Prostate gland (tissue), 2 donors: ENCODE results near the gene TP53BP2. TPM values are rescaled to one million over a fixed set of nuclear protein-coding genes. Genes with fewer than 3 reads are reported as not detected.
"Not testable (repeated sequence)": the region's sequence is repeated elsewhere in the genome, so short reads cannot be mapped to it uniquely, and the experiment has no call there.

ENCODE experiments used
- DNase-seq: peaks from one replicate; pipeline ENCODE4 v3.0.0-alpha.2; 2019; ENCODE audit warnings: low spot score
- H3K27ac ChIP-seq, 2 donors: fragments of 200-600 bp; sonication (generic); 2 replicates each; pipeline ENCODE4 v1.5.1; 2017 to 2019
- H3K27me3 ChIP-seq: fragments of 200-600 bp; sonication (generic); replicated peaks from 2 replicates; pipeline ENCODE4 v1.5.1; 2019; ENCODE audit not compliant: insufficient read depth
- H3K36me3 ChIP-seq, 2 donors: fragments of 200-600 bp; sonication (generic); 1 replicate in 1 of 2; 2 replicates in 1 of 2; pipeline versions ENCODE4 v1.5.1 to v1.8.1; 2017 to 2019
- H3K4me1 ChIP-seq: fragments of 200-600 bp; sonication (generic); replicated peaks from 2 replicates; pipeline ENCODE4 v1.5.1; 2019
- H3K4me3 ChIP-seq, 2 donors: fragments of 200-600 bp; sonication (generic); 2 replicates each; pipeline ENCODE4 v1.5.1; 2017 to 2019
- H3K9me3 ChIP-seq: fragments of 200-600 bp; sonication (generic); 2 replicates; pipeline ENCODE4 v1.5.1; 2017
- POLR2A ChIP-seq: fragments of 450-650 bp; IDR thresholded peaks from one replicate; pipeline ENCODE4 v1.6.1; 2016; ENCODE audit warnings: antibody characterized with exemption, mild to moderate bottlenecking
- POLR2AphosphoS5 ChIP-seq: sonication (generic); formaldehyde crosslinking; IDR thresholded peaks from one replicate; pipeline ENCODE4 v1.6.1; 2017; ENCODE audit warnings: antibody characterized with exemption
- WGBS: methylation state at CpG from one replicate; pipeline ENCODE4 v1.1.5; 2018; 5-methylcytosine and 5-hydroxymethylcytosine counted together
- intact Hi-C: fragments of 100-400 bp; cut with DNase I; formaldehyde crosslinking; loops from one replicate; pipeline ENCODE4 v1.14.2; 2022
- total RNA-seq, 2 donors: library from RNA; depleted of rRNA; stranded (reverse); fragments of >200 nt; gene quantifications; one replicate each; pipeline ENCODE4 v1.1.0, GENCODE V29; 2016
- TF ChIP-seq, protein P1 (sequence below), 4 experiments: fragments of 200-600 bp in 2 of 4; fragments of 450-650 bp in 2 of 4; sonication (generic) in 2 of 4; IDR thresholded peaks; 1 replicate in 3 of 4; 2 replicates in 1 of 4; pipeline ENCODE4 v1.5.1; 2016 to 2019; ENCODE audit warnings: antibody characterized with exemption in 4 of 4, mild to moderate bottlenecking in 2 of 4, moderate library complexity in 2 of 4

The TP53BP2 gene
- total RNA-seq, 2 donors from 2014 or later: 28.0 to 103 TPM

GRCh38 chr1:223845037-223845809 is 524 bp downstream of the TP53BP2 start:
- Histone ChIP-seq H3K4me1 (no peaks in the 10 kb centered on the region), H3K9me3 (no peaks in the 10 kb centered on the region), H3K36me3 (no peaks in the 10 kb centered on the region), H3K4me3 (peak overlapping the region; percentile 91 to 92), H3K27me3 (no peaks in the 10 kb centered on the region), H3K27ac (peak overlapping the region; percentile 98)
- intact Hi-C loops: loop anchor here (10.0 kb wide), 1 partner anchor 70 kb away; no protein-coding TSS in a partner anchor
- DNase-seq: peak; percentile 33
- TF ChIP-seq POLR2A: no peak
- TF ChIP-seq, protein P1, sequence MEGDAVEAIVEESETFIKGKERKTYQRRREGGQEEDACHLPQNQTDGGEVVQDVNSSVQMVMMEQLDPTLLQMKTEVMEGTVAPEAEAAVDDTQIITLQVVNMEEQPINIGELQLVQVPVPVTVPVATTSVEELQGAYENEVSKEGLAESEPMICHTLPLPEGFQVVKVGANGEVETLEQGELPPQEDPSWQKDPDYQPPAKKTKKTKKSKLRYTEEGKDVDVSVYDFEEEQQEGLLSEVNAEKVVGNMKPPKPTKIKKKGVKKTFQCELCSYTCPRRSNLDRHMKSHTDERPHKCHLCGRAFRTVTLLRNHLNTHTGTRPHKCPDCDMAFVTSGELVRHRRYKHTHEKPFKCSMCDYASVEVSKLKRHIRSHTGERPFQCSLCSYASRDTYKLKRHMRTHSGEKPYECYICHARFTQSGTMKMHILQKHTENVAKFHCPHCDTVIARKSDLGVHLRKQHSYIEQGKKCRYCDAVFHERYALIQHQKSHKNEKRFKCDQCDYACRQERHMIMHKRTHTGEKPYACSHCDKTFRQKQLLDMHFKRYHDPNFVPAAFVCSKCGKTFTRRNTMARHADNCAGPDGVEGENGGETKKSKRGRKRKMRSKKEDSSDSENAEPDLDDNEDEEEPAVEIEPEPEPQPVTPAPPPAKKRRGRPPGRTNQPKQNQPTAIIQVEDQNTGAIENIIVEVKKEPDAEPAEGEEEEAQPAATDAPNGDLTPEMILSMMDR (IDR thresholded peaks at IDR 0.05): no peak
- TF ChIP-seq POLR2AphosphoS5: no peak
- under 1% methylated on average over 31 of the region's 69 CpGs for WGBS

DNA sequence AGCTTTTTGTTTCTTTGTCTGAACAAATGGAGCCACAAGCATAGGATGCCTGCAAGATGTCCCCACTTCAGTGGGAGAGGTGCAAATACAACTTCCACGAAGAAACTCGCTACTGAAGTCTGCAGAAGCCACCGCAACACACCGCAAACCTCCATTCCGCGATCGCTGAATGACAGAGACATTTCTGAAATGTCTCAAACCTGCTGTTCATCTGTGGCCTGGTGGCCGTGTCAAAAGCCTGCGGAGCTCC is 1.0 kb downstream of the TP53BP2 start:
- peak overlapping the region; percentile 91 to 92 for H3K4me3 ChIP-seq
- H3K27me3 ChIP-seq: no peaks in the 10 kb centered on the region

GRCh38 chr1:223843934-223844786 is 1.6 kb downstream of the TP53BP2 start:
- H3K36me3 ChIP-seq: no peaks in the 10 kb centered on the region
- WGBS: 52% methylated on average over 10 of the region's 10 CpGs
- no peaks in the 10 kb centered on the region for H3K9me3 ChIP-seq
- H3K27me3 ChIP-seq: no peaks in the 10 kb centered on the region
- H3K4me1 ChIP-seq: no peaks in the 10 kb centered on the region
- TF ChIP-seq, protein P1 (IDR thresholded peaks at IDR 0.05): no peak
- TF ChIP-seq POLR2A (no peak), POLR2AphosphoS5 (no peak)
- H3K27ac ChIP-seq: peak overlapping the region; percentile 98
- intact Hi-C loops: loop anchor here (10.0 kb wide), 1 partner anchor 69 kb away; no protein-coding TSS in a partner anchor
- H3K4me3 ChIP-seq: peak overlapping the region; percentile 91 to 92
- DNase-seq: no peak

More for the DNA sequence above, 1.0 kb downstream of the TP53BP2 start:
- no peaks in the 10 kb centered on the region for H3K9me3 ChIP-seq
- H3K4me1 ChIP-seq: no peaks in the 10 kb centered on the region
- TF ChIP-seq POLR2AphosphoS5 (no peak), POLR2A (no peak)
- TF ChIP-seq, protein P1 (IDR thresholded peaks at IDR 0.05): no peak
- H3K27ac ChIP-seq: peak overlapping the region; percentile 98
- no peaks in the 10 kb centered on the region for H3K36me3 ChIP-seq
- DNase-seq: no peak
- intact Hi-C loops: loop anchor here (10.0 kb wide), 1 partner anchor 70 kb away; no protein-coding TSS in a partner anchor
- whole genome bisulfite sequencing: 2% methylated on average over 9 of the region's 9 CpGs

- Histone ChIP-seq H3K36me3 (no peaks in the 10 kb centered on the region), H3K27ac (no peak overlapping the region), H3K4me3 (no peak overlapping the region), H3K9me3 (no peaks in the 10 kb centered on the region), H3K4me1 (no peaks in the 10 kb centered on the region), H3K27me3 (no peaks in the 10 kb centered on the region)
- 47% methylated on average over 2 of the region's 2 CpGs for WGBS
- intact Hi-C loops: loop anchor here (10.0 kb wide), 1 partner anchor 68 kb away; no protein-coding TSS in a partner anchor
- no peak for DNase-seq
- TF ChIP-seq, protein P1 (IDR thresholded peaks at IDR 0.05): no peak
- TF ChIP-seq POLR2A: no peak
Measured at GRCh38 chr1:223842784-223843183, 3.0 kb downstream of the TP53BP2 start.

- not testable (repeated sequence) for H3K4me1 ChIP-seq, H3K27ac ChIP-seq, DNase-seq, H3K27me3 ChIP-seq, H3K9me3 ChIP-seq, H3K4me3 ChIP-seq, H3K36me3 ChIP-seq
- intact Hi-C loops: loop anchor here (10.0 kb wide), 1 partner anchor 67 kb away; no protein-coding TSS in a partner anchor
- 94% methylated on average over 13 of the region's 13 CpGs for WGBS
Measured at GRCh38 chr1:223841977-223842623, 3.6 kb downstream of the TP53BP2 start.
